Urinary bladder (tissue), 4 donors: Measurements from ENCODE around the gene FAM20C. TPM values are rescaled to one million over a fixed set of nuclear protein-coding genes. Genes with fewer than 3 reads are reported as not detected.

Experiments used
- DNase-seq: peaks from one replicate; pipeline ENCODE4 v3.0.0-alpha.2; 2015; ENCODE audit errors: extremely low spot score
- H3K27ac ChIP-seq: one replicate; pipeline ENCODE4 v1.5.1; 2013; ENCODE audit warnings: low read depth, mild to moderate bottlenecking, moderate library complexity
- H3K36me3 ChIP-seq: one replicate; pipeline ENCODE4 v1.6.1; 2013; ENCODE audit warnings: mild to moderate bottlenecking, moderate library complexity; ENCODE audit not compliant: insufficient read depth
- H3K4me1 ChIP-seq: one replicate; pipeline ENCODE4 v1.6.1; 2013; ENCODE audit warnings: mild to moderate bottlenecking, moderate library complexity; ENCODE audit not compliant: insufficient read depth
- H3K4me3 ChIP-seq: one replicate; pipeline ENCODE4 v1.5.1; 2013; ENCODE audit warnings: low read depth, low read length
- WGBS: extraction: QIAGEN DNeasy Blood & Tissue Kit; methylation state at CpG from one replicate; pipeline ENCODE4 v1.1.7; 2013; 5-methylcytosine and 5-hydroxymethylcytosine counted together
- polyA plus RNA-seq: library from polyadenylated mRNA; stranded (reverse); fragments of 200-250 nt; gene quantifications from one replicate; pipeline ENCODE4 v1.2.3, GENCODE V29; 2013
- total RNA-seq: library from RNA; depleted of rRNA; stranded (reverse); fragments of >200 nt; gene quantifications from one replicate; pipeline ENCODE4 v1.2.3, GENCODE V29; 2014
- donor health status: healthy with polysubstance abuse.
- donor health status: healthy.

FAM20C gene
- total and polyA plus RNA-seq, 2 donors: 13.3 to 86.5 TPM

- DNase-seq: no peak
- 92% methylated on average over 22 of the region's 22 CpGs for WGBS
- Histone ChIP-seq H3K27ac (no peak overlapping the region), H3K4me3 (no peak overlapping the region), H3K36me3 (no peaks in the 10 kb centered on the region), H3K4me1 (no peaks in the 10 kb centered on the region)
These were observed 60.6 kb downstream of the FAM20C start for GRCh38 chr7:252981-253380.

DNA sequence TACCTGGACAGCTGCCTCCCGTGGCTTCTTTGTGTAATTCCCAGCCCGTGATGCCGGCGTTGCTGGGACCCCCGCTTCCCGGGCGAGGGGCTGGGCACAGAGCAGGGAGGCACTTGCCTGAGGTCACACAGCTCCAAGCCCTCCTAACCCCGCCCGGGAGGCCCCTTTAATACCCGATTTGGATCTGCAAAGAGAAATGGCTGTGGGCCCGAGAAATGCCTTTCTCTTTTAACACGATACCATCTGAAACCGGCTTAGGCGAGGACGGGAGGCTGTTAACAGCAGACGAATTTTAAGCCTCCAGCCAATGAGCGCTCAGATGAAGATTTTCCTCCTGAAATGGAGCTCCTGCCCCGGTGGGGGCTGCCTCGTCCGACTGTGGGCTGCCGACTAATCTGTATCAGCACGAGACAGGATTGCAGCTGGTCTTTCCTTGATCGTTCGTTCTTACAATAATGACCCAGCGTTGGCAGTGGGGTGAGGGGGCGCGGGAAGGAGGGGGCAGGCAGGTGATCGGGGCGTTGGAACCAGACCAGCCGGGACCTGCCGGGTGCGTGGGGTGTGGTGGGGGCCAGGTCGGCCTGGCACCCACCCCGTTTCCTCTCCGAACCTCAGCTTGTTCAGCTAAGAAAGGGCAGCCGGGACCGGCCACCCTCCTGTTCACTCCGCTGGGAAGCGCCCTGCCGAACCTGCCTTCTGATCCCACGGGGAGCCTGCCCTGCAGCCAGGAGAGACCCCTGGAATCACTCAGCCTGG is 61.4 kb downstream of the FAM20C start:
- Histone ChIP-seq H3K36me3 (no peaks in the 10 kb centered on the region), H3K27ac (no peak overlapping the region), H3K4me1 (no peaks in the 10 kb centered on the region), H3K4me3 (no peak overlapping the region)
- WGBS: 87% methylated on average over 41 of the region's 41 CpGs
- no peak for DNase-seq

GRCh38 chr7:254337-255037 is 62.1 kb downstream of the FAM20C start:
- Histone ChIP-seq H3K4me1 (no peaks in the 10 kb centered on the region), H3K27ac (no peak overlapping the region), H3K4me3 (no peak overlapping the region), H3K36me3 (no peaks in the 10 kb centered on the region)
- no peak for DNase-seq
- WGBS: 95% methylated on average over 31 of the region's 31 CpGs

- Histone ChIP-seq H3K27ac (no peak overlapping the region), H3K36me3 (no peaks in the 10 kb centered on the region), H3K4me1 (no peaks in the 10 kb centered on the region), H3K4me3 (no peak overlapping the region)
- DNase-seq: no peak
- 95% methylated on average over 19 of the region's 19 CpGs for WGBS
These were observed 62.7 kb downstream of the FAM20C start for GRCh38 chr7:255038-255435.

DNA sequence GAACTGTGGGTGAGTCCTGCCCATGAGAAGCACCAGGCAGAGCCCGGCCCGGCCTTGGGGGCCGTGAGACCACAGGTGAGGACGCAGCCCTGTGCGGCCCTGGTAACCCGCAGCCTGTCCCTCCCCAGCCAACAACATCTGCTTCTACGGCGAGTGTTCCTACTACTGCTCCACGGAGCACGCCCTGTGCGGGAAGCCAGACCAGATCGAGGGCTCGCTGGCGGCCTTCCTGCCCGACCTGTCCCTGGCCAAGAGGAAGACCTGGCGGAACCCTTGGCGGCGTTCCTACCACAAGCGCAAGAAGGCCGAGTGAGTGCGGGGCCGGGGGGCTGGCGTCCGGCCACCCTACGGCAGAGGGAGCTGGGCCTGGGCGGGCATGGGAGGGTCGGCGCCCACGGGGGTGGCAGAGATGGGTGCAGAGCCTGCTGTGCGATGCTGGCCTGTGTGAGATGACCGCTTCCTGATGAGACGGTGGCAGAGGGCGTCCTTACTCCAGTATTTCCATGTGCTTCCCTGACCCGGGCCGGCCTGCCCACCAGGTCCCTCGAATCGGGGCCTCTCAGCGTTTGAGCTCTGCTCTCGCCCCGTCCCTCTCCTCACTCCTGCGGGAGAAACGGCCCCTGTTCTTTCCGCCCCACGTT is 63.5 kb downstream of the FAM20C start:
- DNase-seq: no peak
- no peaks in the 10 kb centered on the region for H3K36me3 ChIP-seq
- H3K4me3 ChIP-seq: no peak overlapping the region
- no peaks in the 10 kb centered on the region for H3K4me1 ChIP-seq
- 95% methylated on average over 44 of the region's 44 CpGs for WGBS
- H3K27ac ChIP-seq: no peak overlapping the region

GRCh38 chr7:256461-256940 is 64.1 kb downstream of the FAM20C start:
- no peak overlapping the region for H3K27ac ChIP-seq
- H3K4me1 ChIP-seq: no peaks in the 10 kb centered on the region
- H3K36me3 ChIP-seq: no peaks in the 10 kb centered on the region
- no peak overlapping the region for H3K4me3 ChIP-seq
- no peak for DNase-seq
- 95% methylated on average over 38 of the region's 38 CpGs for WGBS

DNA sequence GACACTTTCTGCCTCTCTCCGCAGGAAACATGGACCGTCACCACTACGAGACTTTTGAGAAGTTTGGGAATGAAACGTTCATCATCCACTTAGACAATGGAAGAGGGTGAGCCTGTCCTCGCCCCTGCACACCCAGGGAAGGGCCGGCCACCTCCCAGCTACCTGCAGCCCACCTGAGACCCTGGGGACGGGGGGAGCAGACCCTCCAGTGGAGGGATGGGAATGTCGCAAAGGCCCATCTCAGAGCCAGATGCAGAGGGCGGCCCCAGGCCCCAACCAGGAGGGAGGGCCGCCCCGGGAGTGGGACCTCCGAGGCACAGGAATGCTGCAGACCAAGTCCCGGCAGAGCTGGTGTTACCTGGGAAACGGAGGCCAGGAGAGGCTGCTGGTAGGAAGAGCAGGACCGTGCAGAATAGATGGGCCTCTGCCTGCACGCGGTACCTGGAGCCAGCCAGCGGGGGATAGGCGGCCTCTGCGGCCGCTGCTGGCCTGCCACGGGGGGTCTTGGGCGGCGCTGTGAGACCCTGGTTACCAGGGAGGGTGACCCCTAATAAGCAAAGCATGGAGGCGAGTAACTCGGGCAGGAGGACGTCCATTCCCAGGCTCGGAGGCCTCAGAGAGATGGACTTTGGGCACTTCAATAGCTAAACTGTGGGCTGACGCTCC is 64.7 kb downstream of the FAM20C start:
- no peaks in the 10 kb centered on the region for H3K36me3 ChIP-seq
- DNase-seq: no peak
- no peaks in the 10 kb centered on the region for H3K4me1 ChIP-seq
- H3K27ac ChIP-seq: no peak overlapping the region
- WGBS: 94% methylated on average over 29 of the region's 29 CpGs
- H3K4me3 ChIP-seq: no peak overlapping the region

DNA sequence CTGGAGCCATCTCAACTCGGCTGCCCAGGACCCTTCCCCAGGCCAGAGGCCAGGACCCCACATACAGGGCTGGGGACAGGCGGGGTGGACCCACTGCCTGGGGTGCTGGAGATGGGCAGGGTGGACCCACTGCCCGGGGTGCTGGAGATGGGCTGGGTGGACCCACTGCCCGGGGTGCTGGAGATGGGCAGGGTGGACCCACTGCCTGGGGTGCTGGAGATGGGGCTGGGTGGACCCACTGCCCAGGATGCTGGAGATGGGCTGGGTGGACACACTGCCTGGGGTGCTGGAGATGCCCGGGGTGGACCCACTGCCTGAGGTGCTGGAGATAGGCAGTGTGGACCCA is 65.2 kb downstream of the FAM20C start:
- Histone ChIP-seq H3K4me1 (no peaks in the 10 kb centered on the region), H3K27ac (no peak overlapping the region), H3K36me3 (no peaks in the 10 kb centered on the region), H3K4me3 (no peak overlapping the region)
- WGBS: 89% methylated on average over 5 of the region's 5 CpGs
- no peak for DNase-seq

DNA sequence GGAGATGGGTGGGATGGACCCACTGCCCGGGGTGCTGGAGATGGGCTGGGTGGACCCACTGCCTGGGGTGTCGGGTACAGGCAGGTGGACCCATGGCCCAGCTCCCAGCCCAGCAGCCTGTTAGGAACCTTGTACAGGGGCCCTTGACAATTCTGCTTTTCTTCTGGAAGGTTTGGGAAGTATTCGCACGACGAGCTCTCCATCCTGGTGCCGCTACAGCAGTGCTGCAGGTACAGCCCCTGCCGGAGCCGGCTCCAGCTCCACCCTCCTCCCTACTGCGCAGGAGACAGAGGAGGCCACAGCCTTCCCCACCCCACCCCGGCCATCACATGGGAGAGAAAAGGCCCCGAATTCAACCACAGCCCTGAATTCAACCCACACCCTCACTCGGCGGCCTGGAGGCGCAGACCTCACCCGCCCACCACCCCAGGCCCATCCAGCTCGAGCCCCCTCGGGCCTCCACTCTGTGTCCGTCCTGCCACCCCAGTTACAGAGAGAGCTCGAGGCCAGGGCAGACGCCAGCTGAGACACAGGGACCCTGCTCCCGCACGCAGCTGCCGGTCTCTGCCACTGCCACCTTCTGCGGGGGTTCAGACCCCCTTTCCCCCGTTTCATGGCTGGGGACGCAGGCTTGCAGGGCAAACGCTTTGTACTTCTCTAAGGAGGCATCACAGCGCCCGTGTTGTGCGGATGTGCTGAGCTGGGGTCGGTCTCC is 66.3 kb downstream of the FAM20C start:
- no peak overlapping the region for H3K4me3 ChIP-seq
- no peak overlapping the region for H3K27ac ChIP-seq
- no peaks in the 10 kb centered on the region for H3K4me1 ChIP-seq
- 95% methylated on average over 31 of the region's 31 CpGs for WGBS
- DNase-seq: no peak
- no peaks in the 10 kb centered on the region for H3K36me3 ChIP-seq

DNA sequence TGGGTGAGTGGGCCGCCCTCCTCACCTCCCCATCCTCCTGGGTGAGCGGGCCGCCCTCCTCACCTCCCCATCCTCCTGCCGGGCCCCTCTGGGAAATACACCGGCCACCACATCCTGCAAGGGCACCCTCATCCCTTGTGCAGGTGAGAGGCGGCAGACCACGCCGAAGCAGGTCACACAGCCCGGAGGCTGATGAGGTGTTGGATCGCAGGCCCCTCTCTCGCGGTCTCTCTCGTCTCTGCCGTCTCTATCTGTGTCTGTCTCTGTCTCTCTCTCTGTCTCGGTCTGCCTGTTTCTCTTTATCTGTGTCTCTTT is 66.8 kb downstream of the FAM20C start:
- DNase-seq: no peak
- Histone ChIP-seq H3K36me3 (no peaks in the 10 kb centered on the region), H3K4me1 (no peaks in the 10 kb centered on the region), H3K4me3 (no peak overlapping the region), H3K27ac (no peak overlapping the region)
- WGBS: 96% methylated on average over 15 of the region's 15 CpGs

GRCh38 chr7:259751-260405 is 67.5 kb downstream of the FAM20C start:
- WGBS: 94% methylated on average over 44 of the region's 44 CpGs
- no peak for DNase-seq
- no peaks in the 10 kb centered on the region for H3K36me3 ChIP-seq

GRCh38 chr7:260441-261281 is 68.3 kb downstream of the FAM20C start:
- H3K4me3 ChIP-seq: no peak overlapping the region
- H3K4me1 ChIP-seq: no peaks in the 10 kb centered on the region
- no peak for DNase-seq
- no peaks in the 10 kb centered on the region for H3K36me3 ChIP-seq
- 94% methylated on average over 35 of the region's 35 CpGs for WGBS
- H3K27ac ChIP-seq: no peak overlapping the region

More at GRCh38 chr7:259751-260405, 67.5 kb downstream of the FAM20C start:
- Histone ChIP-seq H3K4me3 (no peak overlapping the region), H3K4me1 (no peaks in the 10 kb centered on the region), H3K27ac (no peak overlapping the region)
